ENCODE results near the gene TRA2B.

GRCh38 chr3:185958626-185959025, 20.8 kb upstream of the TRA2B start:
- TF ChIP-seq CTCF (IDR thresholded peaks at IDR 0.05) (no peak), POLR2A (IDR thresholded peaks at IDR 0.05) (no peak)
